ENCODE measurements around the gene EYA2.

Gene EYA2

GRCh38 chr20:47122560-47122959 is 227.9 kb downstream of the EYA2 start:
- no peak for DNase-seq

- DNase-seq, result no peak
Measured at GRCh38 chr20:47124181-47124717, 229.6 kb downstream of the EYA2 start.

- DNase-seq, result no peak
Measured at GRCh38 chr20:47125508-47125757, 230.8 kb downstream of the EYA2 start.

GRCh38 chr20:47125758-47126591 is 231.3 kb downstream of the EYA2 start:
- no peak for DNase-seq

GRCh38 chr20:47126709-47127108 is 232.1 kb downstream of the EYA2 start:
- no peak for DNase-seq

GRCh38 chr20:47127546-47127945 is 232.9 kb downstream of the EYA2 start:
- DNase-seq, result no peak

- DNase-seq, result no peak
Measured at GRCh38 chr20:47127999-47128398, 233.4 kb downstream of the EYA2 start.

GRCh38 chr20:47129306-47129705 is 234.7 kb downstream of the EYA2 start:
- DNase-seq, result no peak

GRCh38 chr20:47133809-47134456 is 239.3 kb downstream of the EYA2 start:
- DNase-seq, result no peak

GRCh38 chr20:47136782-47137181 is 242.1 kb downstream of the EYA2 start:
- no peak for DNase-seq

- no peak for DNase-seq
Measured at GRCh38 chr20:47137231-47137870, 242.7 kb downstream of the EYA2 start.

GRCh38 chr20:47139934-47140535 is 245.4 kb downstream of the EYA2 start:
- no peak for DNase-seq

GRCh38 chr20:47141350-47141921 is 246.8 kb downstream of the EYA2 start:
- no peak for DNase-seq

- DNase-seq, result no peak
Measured at GRCh38 chr20:47141941-47142773, 247.5 kb downstream of the EYA2 start.

- no peak for DNase-seq
Measured at GRCh38 chr20:47142774-47143170, 248.1 kb downstream of the EYA2 start.

GRCh38 chr20:47143657-47144056 is 249.0 kb downstream of the EYA2 start:
- DNase-seq, result no peak

- DNase-seq, result no peak
Measured at GRCh38 chr20:47144463-47144862, 249.8 kb downstream of the EYA2 start.

GRCh38 chr20:47146686-47147085 is 252.0 kb downstream of the EYA2 start:
- no peak for DNase-seq

- no peak for DNase-seq
Measured at GRCh38 chr20:47148059-47148458, 253.4 kb downstream of the EYA2 start.

- no peak for DNase-seq
Measured at GRCh38 chr20:47149939-47150338, 255.3 kb downstream of the EYA2 start.

GRCh38 chr20:47150403-47151152 is 255.9 kb downstream of the EYA2 start:
- no peak for DNase-seq

- no peak for DNase-seq
Measured at GRCh38 chr20:47152068-47152467, 257.4 kb downstream of the EYA2 start.
